K562 (cell line): ENCODE data around the gene SLC39A11. TPM values are rescaled to one million over a fixed set of nuclear protein-coding genes. Genes with fewer than 3 reads are reported as not detected.

Source experiments
- ATAC-seq: fragments of 200-7000 bp; cut with Tn5 transposase; 3 replicates; pipeline ENCODE4 v1.9.1; 2020; ENCODE audit warnings: moderate library complexity
- BruUV-seq: library from RNA; stranded (reverse); fragments of 400-500 nt; replicated peaks from 2 replicates; lab custom pipeline; 2021; lab: Mats Ljungman, UMichigan
- CTCF ChIA-PET: fragments of 300-600 bp; formaldehyde crosslinking; extraction: SDS; loops from one replicate; lab custom pipeline; 2021; ENCODE audit warnings: low intra/inter-chr PET ratio; lab: Yijun Ruan, JAX
- POLR2A ChIA-PET: fragments of 300-600, 350-650 bp; sonication (Branson Sonifier 250); formaldehyde crosslinking; extraction: SDS; loops from one replicate; lab custom pipeline; 2021; ENCODE audit warnings: antibody characterized with exemption, inconsistent platforms; lab: Yijun Ruan, JAX
- DNase-seq, 4 experiments: peaks; one replicate each; pipeline versions ENCODE4 v3.0.0 to v3.0.0-alpha.2; 2011 to 2018; ENCODE audit warnings: low spot score in 3 of 4, mixed read lengths in 3 of 4; ENCODE audit errors: extremely low read depth in 1 of 4
- FAIRE-seq: peaks from 2 replicates; lab custom pipeline; 2011; peaks lifted over from hg19 to GRCh38; lab: Jason Lieb, UNC
- H2AFZ ChIP-seq: 2 replicates; pipeline ENCODE4 v1.6.0; 2011; ENCODE audit warnings: low read depth, low read length, control low read depth, inconsistent platforms
- H3K27ac ChIP-seq: fragments of 200-600 bp; 3 replicates; pipeline ENCODE4 v1.8.0; 2011; ENCODE audit warnings: low read depth, mild to moderate bottlenecking, control low read depth, inconsistent platforms, low read length, moderate library complexity, mixed read lengths; ENCODE audit errors: extremely low read depth
- H3K27me3 ChIP-seq, 2 experiments: fragments of 300-600 bp in 1 of 2; 2 replicates in 1 of 2; 3 replicates in 1 of 2; pipeline versions ENCODE4 v1.6.0 to v1.8.0; 2011; ENCODE audit warnings: inconsistent platforms in 2 of 2, low read length in 2 of 2, mild to moderate bottlenecking in 1 of 2, mixed read lengths in 1 of 2, moderate library complexity in 1 of 2; ENCODE audit not compliant: control insufficient read depth in 2 of 2, insufficient read depth in 2 of 2
- H3K36me3 ChIP-seq: fragments of 300-600 bp; 3 replicates; pipeline ENCODE4 v1.8.0; 2011; ENCODE audit warnings: mild to moderate bottlenecking, low read length, inconsistent platforms; ENCODE audit not compliant: control insufficient read depth, insufficient read depth
- H3K4me1 ChIP-seq, 2 experiments: fragments of 200-600 bp in 1 of 2; replicated peaks in 1 of 2; 2 replicates in 1 of 2; 3 replicates in 1 of 2; pipeline versions ENCODE4 v1.5.1 to v1.8.0; 2011; ENCODE audit warnings: inconsistent platforms in 2 of 2, low read length in 2 of 2, mild to moderate bottlenecking in 1 of 2, mixed read lengths in 1 of 2, moderate library complexity in 1 of 2; ENCODE audit not compliant: control insufficient read depth in 2 of 2, insufficient read depth in 2 of 2
- H3K4me2 ChIP-seq: 2 replicates; pipeline ENCODE4 v1.6.1; 2011; ENCODE audit warnings: low read length, control low read depth, inconsistent platforms, mixed read lengths; ENCODE audit not compliant: insufficient read depth
- H3K4me3 ChIP-seq: fragments of 200-600 bp; sonication (generic), shearing (Covaris generic); 2 replicates; pipeline ENCODE4 v1.5.1; 2016; ENCODE audit warnings: control low read depth, inconsistent platforms
- H3K79me2 ChIP-seq: fragments of 200-600 bp; 3 replicates; pipeline ENCODE4 v1.8.0; 2011; ENCODE audit warnings: low read length, inconsistent platforms; ENCODE audit not compliant: control insufficient read depth, insufficient read depth
- H3K9ac ChIP-seq, 2 experiments: 2 replicates each; pipeline versions ENCODE4 v1.6.0 to v1.6.1; 2011; ENCODE audit warnings: low read depth in 2 of 2, low read length in 2 of 2, control low read depth in 1 of 2, inconsistent platforms in 1 of 2, mild to moderate bottlenecking in 1 of 2, mixed read lengths in 1 of 2; ENCODE audit not compliant: insufficient read depth in 1 of 2
- H3K9me1 ChIP-seq: one replicate; pipeline ENCODE4 v1.6.0; 2011; ENCODE audit warnings: inconsistent platforms, mild to moderate bottlenecking, low read length, moderate library complexity; ENCODE audit not compliant: control insufficient read depth, insufficient read depth
- H3K9me3 ChIP-seq: replicated peaks from 2 replicates; pipeline ENCODE4 v1.5.1; 2011; ENCODE audit warnings: low read depth, low read length, inconsistent platforms; ENCODE audit not compliant: control insufficient read depth, insufficient read depth
- H4K20me1 ChIP-seq: replicated peaks from 2 replicates; pipeline ENCODE4 v1.6.1; 2011; ENCODE audit warnings: low read length, inconsistent platforms, mixed read lengths; ENCODE audit not compliant: control insufficient read depth, insufficient read depth
- BCL6 ChIP-seq: fragments of 250-450 bp; sonication (Bioruptor Pico); IDR thresholded peaks from 2 replicates; pipeline ENCODE4 v1.4.0; 2020
- CEBPB ChIP-seq: fragments of 450-650 bp; IDR thresholded peaks from 2 replicates; pipeline ENCODE4 v1.6.1; 2016; ENCODE audit warnings: missing genetic modification characterization, missing compliant biosample characterization
- CHD1 ChIP-seq: fragments of 200-600 bp; sonication (generic); IDR thresholded peaks from one replicate; pipeline ENCODE4 v1.6.1; 2012; ENCODE audit warnings: mild to moderate bottlenecking, moderate library complexity, low read length, inconsistent platforms
- CREB1 ChIP-seq, 2 experiments: sonication (generic) in 1 of 2; formaldehyde crosslinking in 1 of 2; IDR thresholded peaks; 2 replicates each; pipeline versions ENCODE4 v1.6.1 to v1.8.0; 2012 to 2022; ENCODE audit warnings: inconsistent platforms in 1 of 2, mild to moderate bottlenecking in 1 of 2, missing genetic modification reagents in 1 of 2, moderate library complexity in 1 of 2
- DPF2 ChIP-seq: fragments of 450-650 bp; IDR thresholded peaks from 2 replicates; pipeline ENCODE4 v1.6.1; 2016
- KDM4B ChIP-seq, 2 experiments: fragments of 450-650 bp in 1 of 2; sonication (generic) in 1 of 2; IDR thresholded peaks; 2 replicates each; pipeline ENCODE4 v1.6.1; 2016 to 2017; ENCODE audit warnings: borderline replicate concordance in 2 of 2, antibody characterized with exemption in 1 of 2, low read depth in 1 of 2, mild to moderate bottlenecking in 1 of 2
- SIRT6 ChIP-seq: IDR thresholded peaks from one replicate; pipeline ENCODE4 v1.6.1; 2012; ENCODE audit warnings: low read depth, mild to moderate bottlenecking, control low read depth, inconsistent platforms, low read length, moderate library complexity
- SMARCC2 ChIP-seq: fragments of 450-650 bp; IDR thresholded peaks from 2 replicates; pipeline ENCODE4 v1.6.1; 2017; ENCODE audit warnings: antibody characterized with exemption, moderate library complexity, mild to moderate bottlenecking, low read depth
- TBL1XR1 ChIP-seq, 2 experiments: IDR thresholded peaks; 2 replicates each; pipeline ENCODE4 v1.6.1; 2012; ENCODE audit warnings: improper control_type of control experiment in 2 of 2, low read length in 2 of 2, mild to moderate bottlenecking in 1 of 2
- WGBS: fragments of 100-300 bp; shearing (Covaris generic); methylation state at CpG from one replicate; pipeline ENCODE4 v1.1.6; 2016; ENCODE audit warnings: low coverage, mixed read lengths; ENCODE audit not compliant: insufficient coverage; ENCODE audit errors: missing lambda C conversion rate; 5-methylcytosine and 5-hydroxymethylcytosine counted together
- in situ Hi-C: fragments of 300-500 bp; cut with MboI; formaldehyde crosslinking; loops from 4 replicates; pipeline ENCODE4 v1.15.0; 2018; ENCODE audit warnings: inconsistent platforms, mixed read lengths
- intact Hi-C: fragments of 100-400 bp; cut with micrococcal nuclease; formaldehyde crosslinking; loops from 2 replicates; pipeline ENCODE4 v1.14.2; 2022
- polyA plus RNA-seq, 8 experiments: library from polyadenylated mRNA; depleted of rRNA in 4 of 8; stranded (reverse) in 5 of 8; unstranded in 3 of 8; fragments of >200 nt; fragmentation: Nextera tagmentation in 2 of 8; fragmentation: Illumina TruSeq in 1 of 8; extraction: Ambion mirVana in 2 of 8; extraction: Trizol in 1 of 8; gene quantifications; 2 replicates each; pipeline versions ENCODE4 v1.2.1 to v1.2.3, GENCODE V29; 2011 to 2014; ENCODE audit warnings: inconsistent platforms in 1 of 8, missing spikeins in 1 of 8
- total RNA-seq, 7 experiments: library from RNA; depleted of rRNA in 6 of 7; stranded (reverse); fragments of >200 nt in 6 of 7; fragmentation: Illumina TruSeq in 2 of 7; extraction: Trizol in 2 of 7; gene quantifications; 2 replicates each; pipeline versions ENCODE4 v1.2.1 to v1.2.3, GENCODE V29; 2011 to 2021; ENCODE audit warnings: low replicate concordance in 1 of 7
- TF ChIP-seq, protein P1 (sequence below), 2 experiments: fragments of 450-650 bp in 1 of 2; sonication (generic) in 1 of 2; formaldehyde crosslinking in 1 of 2; IDR thresholded peaks in 1 of 2; conservative IDR thresholded peaks in 1 of 2; 2 replicates each; pipeline versions ENCODE4 v1.6.1 to v1.8.1; 2016 to 2023; ENCODE audit warnings: mild to moderate bottlenecking in 2 of 2, moderate library complexity in 2 of 2, inconsistent platforms in 1 of 2, missing genetic modification reagents in 1 of 2
- TF ChIP-seq, protein P2 (sequence below), 2 experiments: fragments of 250-450 bp in 1 of 2; fragments of 450-650 bp in 1 of 2; sonication (Bioruptor Pico) in 1 of 2; IDR thresholded peaks; 2 replicates each; pipeline versions ENCODE4 v1.6.1 to v1.8.0; 2016 to 2021; ENCODE audit warnings: mild to moderate bottlenecking in 2 of 2, moderate library complexity in 2 of 2, missing compliant biosample characterization in 1 of 2, missing genetic modification characterization in 1 of 2
- TF ChIP-seq, protein P3 (sequence below), 2 experiments: fragments of 450-650 bp; IDR thresholded peaks; 2 replicates each; pipeline ENCODE4 v1.6.1; 2018; ENCODE audit warnings: mild to moderate bottlenecking in 2 of 2, low read depth in 1 of 2; ENCODE audit not compliant: partially characterized antibody in 2 of 2
- TF ChIP-seq, protein P4 (sequence below): fragments of 200-800 bp; sonication (Bioruptor generic); IDR thresholded peaks from 2 replicates; pipeline ENCODE4 v1.6.1; 2017; ENCODE audit warnings: missing genetic modification characterization, missing compliant biosample characterization

SLC39A11 gene
- total and polyA plus RNA-seq, 9 of the 15 experiments (the other 6 are each of a cell fraction or from before 2014, with no cell fraction given) = 10.5 to 26.4 (median 13.4) TPM

DNA sequence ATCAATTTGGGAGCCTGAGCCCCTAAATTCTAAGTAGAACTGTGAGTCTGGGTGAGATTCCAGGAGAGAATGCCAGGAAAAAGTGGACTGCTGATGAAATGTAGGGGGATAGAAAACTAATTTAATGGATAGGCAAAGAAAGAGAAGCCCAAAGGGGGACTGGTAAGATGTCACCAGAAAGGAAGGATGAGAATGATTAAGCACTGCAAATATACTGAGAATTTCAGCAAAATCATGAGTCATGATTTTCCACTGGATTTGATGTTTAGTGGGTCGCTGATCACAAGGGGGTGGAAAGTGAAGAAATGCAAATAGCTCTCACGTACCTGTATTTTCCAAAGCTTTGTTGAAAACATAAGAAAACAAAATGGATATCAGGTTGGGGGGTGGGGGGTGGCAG is 201.8 kb downstream of the SLC39A11 start (continued):
- TF ChIP-seq, protein P1, sequence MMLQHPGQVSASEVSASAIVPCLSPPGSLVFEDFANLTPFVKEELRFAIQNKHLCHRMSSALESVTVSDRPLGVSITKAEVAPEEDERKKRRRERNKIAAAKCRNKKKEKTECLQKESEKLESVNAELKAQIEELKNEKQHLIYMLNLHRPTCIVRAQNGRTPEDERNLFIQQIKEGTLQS (IDR thresholded peaks at IDR 0.05) = peak; percentile 72
- TF ChIP-seq, protein P1 (CRISPR knock-in tag; conservative IDR thresholded peaks at IDR 0.05) = no peak
- TF ChIP-seq TBL1XR1 (IDR thresholded peaks at IDR 0.05; ENCODE audit: low read length in 2 of 2) (no peak), SMARCC2 (0 out of 2 replicates have a peak, but pooled peaks have one; percentile 35), SIRT6 (no peak), DPF2 (peak; percentile 63)
- TF ChIP-seq, protein P2, sequence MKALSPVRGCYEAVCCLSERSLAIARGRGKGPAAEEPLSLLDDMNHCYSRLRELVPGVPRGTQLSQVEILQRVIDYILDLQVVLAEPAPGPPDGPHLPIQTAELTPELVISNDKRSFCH (CRISPR knock-in tag; IDR thresholded peaks at IDR 0.05) = no peak
- TF ChIP-seq, protein P2 (tag; IDR thresholded peaks at IDR 0.05) = no peak
- TF ChIP-seq, all 486 proteins: peak for 19

DNA sequence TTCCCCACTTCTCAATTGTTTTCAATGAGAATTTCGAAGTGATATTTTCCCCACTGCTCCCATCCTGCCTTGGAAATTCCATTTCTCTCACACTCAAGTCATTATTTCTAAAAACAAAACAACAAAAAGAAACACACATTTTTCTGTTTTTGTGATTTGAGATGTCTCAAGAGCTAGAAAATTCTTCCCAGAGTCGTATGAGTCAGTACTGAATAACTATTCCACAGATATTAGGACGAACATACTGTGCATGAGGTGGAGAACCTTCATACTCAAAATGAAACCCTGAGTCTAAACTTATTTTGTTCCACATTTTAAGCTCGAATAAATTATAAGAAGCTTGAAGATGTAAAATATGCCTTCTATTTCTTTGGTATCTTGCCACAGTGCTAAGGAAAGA is 204.6 kb downstream of the SLC39A11 start:
- no peak for DNase-seq
- H3K27me3 ChIP-seq = no peaks in the 10 kb centered on the region
- no peaks in the 10 kb centered on the region for H3K79me2 ChIP-seq
- in situ Hi-C loops (no loop called here), intact Hi-C loops (no loop called here)
- peaks cover 0 to 13% of the 10 kb centered on the region in 2 experiments; a peak in 3 of 5 replicates for H3K4me1 ChIP-seq
- BruUV-seq = no TSS peak
- H3K4me2 ChIP-seq = no peak overlapping the region
- POLR2A ChIA-PET = no interaction called here
- no peaks in the 10 kb centered on the region for H3K9me3 ChIP-seq
- H3K9ac ChIP-seq = no peak overlapping the region
- H3K9me1 ChIP-seq = no peaks in the 10 kb centered on the region
- H3K27ac ChIP-seq = no peak overlapping the region
- ATAC-seq = no peak
- CTCF ChIA-PET = no interaction called here
- no peaks in the 10 kb centered on the region for H3K36me3 ChIP-seq
- no peak overlapping the region for H3K4me3 ChIP-seq
- H4K20me1 ChIP-seq = no peaks in the 10 kb centered on the region
- H2AFZ ChIP-seq = no peak overlapping the region
- FAIRE-seq = no peak
- 46% methylated on average over 4 of the region's 4 CpGs for WGBS
- TF ChIP-seq CEBPB (tag) = no peak
- TF ChIP-seq, protein P3, sequence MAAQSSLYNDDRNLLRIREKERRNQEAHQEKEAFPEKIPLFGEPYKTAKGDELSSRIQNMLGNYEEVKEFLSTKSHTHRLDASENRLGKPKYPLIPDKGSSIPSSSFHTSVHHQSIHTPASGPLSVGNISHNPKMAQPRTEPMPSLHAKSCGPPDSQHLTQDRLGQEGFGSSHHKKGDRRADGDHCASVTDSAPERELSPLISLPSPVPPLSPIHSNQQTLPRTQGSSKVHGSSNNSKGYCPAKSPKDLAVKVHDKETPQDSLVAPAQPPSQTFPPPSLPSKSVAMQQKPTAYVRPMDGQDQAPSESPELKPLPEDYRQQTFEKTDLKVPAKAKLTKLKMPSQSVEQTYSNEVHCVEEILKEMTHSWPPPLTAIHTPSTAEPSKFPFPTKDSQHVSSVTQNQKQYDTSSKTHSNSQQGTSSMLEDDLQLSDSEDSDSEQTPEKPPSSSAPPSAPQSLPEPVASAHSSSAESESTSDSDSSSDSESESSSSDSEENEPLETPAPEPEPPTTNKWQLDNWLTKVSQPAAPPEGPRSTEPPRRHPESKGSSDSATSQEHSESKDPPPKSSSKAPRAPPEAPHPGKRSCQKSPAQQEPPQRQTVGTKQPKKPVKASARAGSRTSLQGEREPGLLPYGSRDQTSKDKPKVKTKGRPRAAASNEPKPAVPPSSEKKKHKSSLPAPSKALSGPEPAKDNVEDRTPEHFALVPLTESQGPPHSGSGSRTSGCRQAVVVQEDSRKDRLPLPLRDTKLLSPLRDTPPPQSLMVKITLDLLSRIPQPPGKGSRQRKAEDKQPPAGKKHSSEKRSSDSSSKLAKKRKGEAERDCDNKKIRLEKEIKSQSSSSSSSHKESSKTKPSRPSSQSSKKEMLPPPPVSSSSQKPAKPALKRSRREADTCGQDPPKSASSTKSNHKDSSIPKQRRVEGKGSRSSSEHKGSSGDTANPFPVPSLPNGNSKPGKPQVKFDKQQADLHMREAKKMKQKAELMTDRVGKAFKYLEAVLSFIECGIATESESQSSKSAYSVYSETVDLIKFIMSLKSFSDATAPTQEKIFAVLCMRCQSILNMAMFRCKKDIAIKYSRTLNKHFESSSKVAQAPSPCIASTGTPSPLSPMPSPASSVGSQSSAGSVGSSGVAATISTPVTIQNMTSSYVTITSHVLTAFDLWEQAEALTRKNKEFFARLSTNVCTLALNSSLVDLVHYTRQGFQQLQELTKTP (IDR thresholded peaks at IDR 0.05; ENCODE audit: low read depth in 1 of 2, partially characterized antibody in 2 of 2) = no peak
- TF ChIP-seq BCL6 (CRISPR knock-in tag) = no peak
- no peak for TF ChIP-seq CREB1 (IDR thresholded peaks at IDR 0.05)
- TF ChIP-seq CREB1 (CRISPR knock-in tag; IDR thresholded peaks at IDR 0.05) = no peak
- TF ChIP-seq CHD1 = no peak
- TF ChIP-seq, protein P4, sequence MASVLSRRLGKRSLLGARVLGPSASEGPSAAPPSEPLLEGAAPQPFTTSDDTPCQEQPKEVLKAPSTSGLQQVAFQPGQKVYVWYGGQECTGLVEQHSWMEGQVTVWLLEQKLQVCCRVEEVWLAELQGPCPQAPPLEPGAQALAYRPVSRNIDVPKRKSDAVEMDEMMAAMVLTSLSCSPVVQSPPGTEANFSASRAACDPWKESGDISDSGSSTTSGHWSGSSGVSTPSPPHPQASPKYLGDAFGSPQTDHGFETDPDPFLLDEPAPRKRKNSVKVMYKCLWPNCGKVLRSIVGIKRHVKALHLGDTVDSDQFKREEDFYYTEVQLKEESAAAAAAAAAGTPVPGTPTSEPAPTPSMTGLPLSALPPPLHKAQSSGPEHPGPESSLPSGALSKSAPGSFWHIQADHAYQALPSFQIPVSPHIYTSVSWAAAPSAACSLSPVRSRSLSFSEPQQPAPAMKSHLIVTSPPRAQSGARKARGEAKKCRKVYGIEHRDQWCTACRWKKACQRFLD (CRISPR knock-in tag) = no peak
- TF ChIP-seq KDM4B (IDR thresholded peaks at IDR 0.05; ENCODE audit: borderline replicate concordance in 2 of 2, low read depth in 1 of 2) = no peak
